K562 (cell line): ENCODE measurements around the gene LDB1. TPM values are rescaled to one million over a fixed set of nuclear protein-coding genes. Genes with fewer than 3 reads are reported as not detected.

Experiments used
- CBX1 ChIP-seq: sonication (generic); IDR thresholded peaks from 2 replicates; pipeline ENCODE4 v1.6.1; 2016; ENCODE audit warnings: antibody characterized with exemption, low read depth, mild to moderate bottlenecking
- FOXA1 ChIP-seq: fragments of 450-650 bp; IDR thresholded peaks from 2 replicates; pipeline ENCODE4 v1.6.1; 2016; ENCODE audit warnings: mild to moderate bottlenecking, borderline replicate concordance
- GABPA ChIP-seq: fragments of 200-800 bp; sonication (Bioruptor generic); conservative IDR thresholded peaks from 2 replicates; pipeline ENCODE4 v1.6.1; 2016; ENCODE audit warnings: low read depth, missing genetic modification characterization, missing compliant biosample characterization
- GABPB1 ChIP-seq: sonication (generic); formaldehyde crosslinking; IDR thresholded peaks from 2 replicates; pipeline ENCODE4 v1.8.0; 2022; ENCODE audit warnings: mild to moderate bottlenecking, missing genetic modification reagents
- KDM5B ChIP-seq: fragments of 200-600 bp; sonication (generic); IDR thresholded peaks from 2 replicates; pipeline ENCODE4 v1.6.1; 2012; ENCODE audit warnings: low read depth, mild to moderate bottlenecking, moderate library complexity, low read length, control low read depth, inconsistent platforms; ENCODE audit not compliant: insufficient replicate concordance
- KLF13 ChIP-seq: fragments of 450-650 bp; IDR thresholded peaks from 2 replicates; pipeline ENCODE4 v1.6.1; 2016; ENCODE audit warnings: missing genetic modification characterization, low read depth, mild to moderate bottlenecking, missing compliant biosample characterization, moderate library complexity, borderline replicate concordance
- NCOR1 ChIP-seq: fragments of 450-650 bp; IDR thresholded peaks from 2 replicates; pipeline ENCODE4 v1.6.1; 2016; ENCODE audit warnings: mild to moderate bottlenecking, moderate library complexity
- NONO ChIP-seq, 2 experiments: fragments of 200-400 bp in 1 of 2; fragments of 450-650 bp in 1 of 2; formaldehyde crosslinking in 1 of 2; IDR thresholded peaks; 2 replicates each; pipeline ENCODE4 v1.6.1; 2017; ENCODE audit warnings: low read depth in 2 of 2, mild to moderate bottlenecking in 2 of 2, moderate library complexity in 2 of 2, low read length in 1 of 2
- PHF20 ChIP-seq: fragments of 450-650 bp; IDR thresholded peaks from 2 replicates; pipeline ENCODE4 v1.6.1; 2018; ENCODE audit not compliant: partially characterized antibody
- POLR2B ChIP-seq: fragments of 450-650 bp; IDR thresholded peaks from 2 replicates; pipeline ENCODE4 v1.6.1; 2018; ENCODE audit warnings: low read depth; ENCODE audit not compliant: partially characterized antibody
- RBM22 ChIP-seq: fragments of 200-400 bp; formaldehyde crosslinking; IDR thresholded peaks from 2 replicates; pipeline ENCODE4 v1.6.1; 2018; ENCODE audit warnings: low read length, low read depth; ENCODE audit not compliant: poor library complexity, severe bottlenecking
- SAP30 ChIP-seq: fragments of 200-600 bp; sonication (generic); IDR thresholded peaks from 2 replicates; pipeline ENCODE4 v1.6.1; 2012; ENCODE audit warnings: borderline replicate concordance, low read depth, mild to moderate bottlenecking, moderate library complexity, low read length, control low read depth, inconsistent platforms; ENCODE audit not compliant: insufficient read depth, poor library complexity, severe bottlenecking
- SP1 ChIP-seq: sonication (generic); formaldehyde crosslinking; IDR thresholded peaks from 2 replicates; pipeline ENCODE4 v1.8.1; 2022; ENCODE audit warnings: mild to moderate bottlenecking, missing genetic modification reagents
- TAF1 ChIP-seq: IDR thresholded peaks from 2 replicates; pipeline ENCODE4 v1.6.1; 2011; ENCODE audit warnings: mild to moderate bottlenecking, low read length, moderate library complexity; ENCODE audit not compliant: insufficient read depth, control insufficient read depth, severe bottlenecking; ENCODE audit errors: extremely low read depth
- TBL1XR1 ChIP-seq, 2 experiments: IDR thresholded peaks; 2 replicates each; pipeline ENCODE4 v1.6.1; 2012; ENCODE audit warnings: improper control_type of control experiment in 2 of 2, low read length in 2 of 2, mild to moderate bottlenecking in 1 of 2
- THAP12 ChIP-seq: fragments of 250-450 bp; sonication (Bioruptor Pico); IDR thresholded peaks from 2 replicates; pipeline ENCODE4 v1.9.0; 2021; ENCODE audit warnings: mild to moderate bottlenecking, inconsistent platforms
- XRCC3 ChIP-seq: fragments of 450-650 bp; IDR thresholded peaks from 2 replicates; pipeline ENCODE4 v1.6.1; 2017; ENCODE audit warnings: mild to moderate bottlenecking, moderate library complexity
- ZBTB7A ChIP-seq: IDR thresholded peaks from 2 replicates; pipeline ENCODE4 v1.6.1; 2011; ENCODE audit warnings: low read depth, mild to moderate bottlenecking, low read length, moderate library complexity, borderline replicate concordance; ENCODE audit not compliant: control insufficient read depth
- ZNF239 ChIP-seq: fragments of 250-450 bp; sonication (Bioruptor Pico); IDR thresholded peaks from 2 replicates; pipeline ENCODE4 v1.4.0; 2020; ENCODE audit warnings: mild to moderate bottlenecking
- ZNF740 ChIP-seq, 3 experiments: fragments of 200-800 bp in 1 of 3; sonication (Bioruptor generic) in 1 of 3; sonication (generic) in 1 of 3; formaldehyde crosslinking in 1 of 3; IDR thresholded peaks; 2 replicates each; pipeline versions ENCODE4 v1.6.1 to v1.8.0; 2016 to 2022; ENCODE audit warnings: mild to moderate bottlenecking in 2 of 3, missing compliant biosample characterization in 2 of 3, missing genetic modification characterization in 2 of 3, missing genetic modification reagents in 1 of 3
- polyA plus RNA-seq, 8 experiments: library from polyadenylated mRNA; depleted of rRNA in 4 of 8; stranded (reverse) in 5 of 8; unstranded in 3 of 8; fragments of >200 nt; fragmentation: Nextera tagmentation in 2 of 8; fragmentation: Illumina TruSeq in 1 of 8; extraction: Ambion mirVana in 2 of 8; extraction: Trizol in 1 of 8; gene quantifications; 2 replicates each; pipeline versions ENCODE4 v1.2.1 to v1.2.3, GENCODE V29; 2011 to 2014; ENCODE audit warnings: inconsistent platforms in 1 of 8, missing spikeins in 1 of 8
- total RNA-seq, 7 experiments: library from RNA; depleted of rRNA in 6 of 7; stranded (reverse); fragments of >200 nt in 6 of 7; fragmentation: Illumina TruSeq in 2 of 7; extraction: Trizol in 2 of 7; gene quantifications; 2 replicates each; pipeline versions ENCODE4 v1.2.1 to v1.2.3, GENCODE V29; 2011 to 2021; ENCODE audit warnings: low replicate concordance in 1 of 7

Gene LDB1
- total and polyA plus RNA-seq, 9 of the 15 experiments (the other 6 are each of a cell fraction or from before 2014, with no cell fraction given), result 1.9 to 137 (median 105) TPM

- TF ChIP-seq KDM5B (peak; percentile 64), RBM22 (peak; percentile 37), SP1 (peak; percentile 40; the same call in 1 of the 2 replicates), FOXA1 (no peak), TAF1 (peak; percentile 37), POLR2B (peak; percentile 78), THAP12 (CRISPR knock-in tag) (0 out of 2 replicates have a peak, but pooled peaks have one; percentile 17), ZBTB7A (peak; percentile 57; the same call in 1 of the 2 replicates), CBX1 (no peak), ZNF239 (no peak), GABPA (peak; percentile 60), SAP30 (peak; percentile 28), XRCC3 (no peak), PHF20 (peak; percentile 34), GABPB1 (CRISPR knock-in tag) (0 out of 2 replicates have a peak, but pooled peaks have one; percentile 35), NONO (IDR thresholded peaks at IDR 0.05; ENCODE audit: low read depth in 2 of 2, low read length in 1 of 2) (0 out of 4 replicates have a peak, but pooled peaks have one; percentile 20 to 51), NCOR1 (0 out of 2 replicates have a peak, but pooled peaks have one; percentile 17), TBL1XR1 (IDR thresholded peaks at IDR 0.05; ENCODE audit: low read length in 2 of 2) (no peak), KLF13 (tag) (no peak), ZNF740 (CRISPR knock-in tag; IDR thresholded peaks at IDR 0.05) (0 out of 2 replicates have a peak, but pooled peaks have one; percentile 32), ZNF740 (tag; IDR thresholded peaks at IDR 0.05) (no peak)
Measured at GRCh38 chr10:102120142-102120990, at the start of gene LDB1 (continued).
